Ishikawa (cell line): ENCODE measurements around the gene SCARF2.

Experiments used
- CEBPB ChIP-seq: IDR thresholded peaks from 2 replicates; pipeline ENCODE4 v1.6.1; 2012
- CREB1 ChIP-seq: IDR thresholded peaks from 2 replicates; pipeline ENCODE4 v1.6.1; 2012; ENCODE audit warnings: low read depth
- EGR1 ChIP-seq: IDR thresholded peaks from 2 replicates; pipeline ENCODE4 v1.6.1; 2012
- EP300 ChIP-seq: IDR thresholded peaks from 2 replicates; pipeline ENCODE4 v1.6.1; 2012; ENCODE audit warnings: borderline replicate concordance
- FOXM1 ChIP-seq: IDR thresholded peaks from 2 replicates; pipeline ENCODE4 v1.6.1; 2012; ENCODE audit warnings: low read depth, borderline replicate concordance
- MAX ChIP-seq: IDR thresholded peaks from 2 replicates; pipeline ENCODE4 v1.6.1; 2012
- NFIC ChIP-seq: IDR thresholded peaks from 2 replicates; pipeline ENCODE4 v1.6.1; 2012
- RAD21 ChIP-seq: IDR thresholded peaks from 2 replicates; pipeline ENCODE4 v1.6.1; 2012; ENCODE audit warnings: low read depth
- REST ChIP-seq: IDR thresholded peaks from 2 replicates; pipeline ENCODE4 v1.6.1; 2012; ENCODE audit warnings: low read depth, mild to moderate bottlenecking
- TAF1 ChIP-seq: IDR thresholded peaks from 2 replicates; pipeline ENCODE4 v1.6.1; 2012; ENCODE audit warnings: low read depth, mild to moderate bottlenecking
- TCF12 ChIP-seq: IDR thresholded peaks from 2 replicates; pipeline ENCODE4 v1.6.1; 2012; ENCODE audit warnings: low read depth
- TEAD4 ChIP-seq: IDR thresholded peaks from 2 replicates; pipeline ENCODE4 v1.6.1; 2012
- USF1 ChIP-seq: IDR thresholded peaks from 2 replicates; pipeline ENCODE4 v1.6.1; 2012
- YY1 ChIP-seq: IDR thresholded peaks from 2 replicates; pipeline ENCODE4 v1.6.1; 2012; ENCODE audit warnings: low read depth
- ZBTB7A ChIP-seq: IDR thresholded peaks from 2 replicates; pipeline ENCODE4 v1.6.1; 2012; ENCODE audit warnings: low read depth

SCARF2 gene

GRCh38 chr22:20427104-20427944, 10.3 kb downstream of the SCARF2 start:
- no peak for TF ChIP-seq RAD21
- no peak for TF ChIP-seq MAX
- TF ChIP-seq TAF1 = no peak

- TF ChIP-seq MAX = no peak
- TF ChIP-seq CEBPB = no peak
Observed at GRCh38 chr22:20426259-20426615, 11.4 kb downstream of the SCARF2 start.

- TF ChIP-seq CREB1 (no peak), CEBPB (no peak), USF1 (no peak), YY1 (no peak), TCF12 (no peak), NFIC (no peak), TEAD4 (no peak), REST (no peak), MAX (no peak), EGR1 (no peak), ZBTB7A (no peak), RAD21 (no peak), EP300 (no peak)
Observed at GRCh38 chr22:20425566-20426258, 11.9 kb downstream of the SCARF2 start.

GRCh38 chr22:20424932-20425565, 12.6 kb downstream of the SCARF2 start:
- TF ChIP-seq EP300 = no peak

GRCh38 chr22:20424568-20424931, 13.1 kb downstream of the SCARF2 start:
- no peak for TF ChIP-seq YY1

GRCh38 chr22:20423906-20424551, 13.6 kb downstream of the SCARF2 start:
- TF ChIP-seq EGR1 = no peak
- TF ChIP-seq TEAD4 = no peak
- no peak for TF ChIP-seq CEBPB
- TF ChIP-seq NFIC = no peak
- TF ChIP-seq REST = no peak
- no peak for TF ChIP-seq USF1
- TF ChIP-seq FOXM1 = no peak
- TF ChIP-seq EP300 = no peak
- no peak for TF ChIP-seq TCF12
